Activated CD8-positive, alpha-beta memory T cell treated with anti-CD3 and anti-CD28 coated beads, Interleukin-2, amount 50 U/mL, for 4 hours (primary cell): ENCODE measurements around the gene ELL.

Experiments used
- DNase-seq: peaks from one replicate; pipeline ENCODE4 v3.0.0-alpha.2; 2020

ELL gene

DNA sequence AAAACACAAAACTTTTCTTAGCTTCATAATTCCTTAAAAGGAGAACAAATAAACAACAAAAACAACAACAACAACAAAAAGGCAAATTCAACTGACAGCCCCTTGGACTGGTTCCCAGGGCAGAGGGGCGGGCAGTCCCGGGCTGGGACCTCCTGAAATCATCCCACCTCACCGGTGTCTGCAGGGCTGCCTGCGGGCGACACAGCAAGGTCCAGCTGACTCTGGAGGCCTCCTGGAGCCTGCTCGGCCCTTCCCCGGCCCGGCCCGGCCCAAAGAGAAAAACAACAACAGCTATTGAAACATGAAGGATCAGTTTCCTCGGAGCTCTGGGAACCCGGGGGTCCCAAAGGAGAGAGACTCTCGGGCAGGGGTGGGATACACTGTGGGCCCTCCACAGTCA, 78.9 kb downstream of the ELL start:
- no peak for DNase-seq

DNA sequence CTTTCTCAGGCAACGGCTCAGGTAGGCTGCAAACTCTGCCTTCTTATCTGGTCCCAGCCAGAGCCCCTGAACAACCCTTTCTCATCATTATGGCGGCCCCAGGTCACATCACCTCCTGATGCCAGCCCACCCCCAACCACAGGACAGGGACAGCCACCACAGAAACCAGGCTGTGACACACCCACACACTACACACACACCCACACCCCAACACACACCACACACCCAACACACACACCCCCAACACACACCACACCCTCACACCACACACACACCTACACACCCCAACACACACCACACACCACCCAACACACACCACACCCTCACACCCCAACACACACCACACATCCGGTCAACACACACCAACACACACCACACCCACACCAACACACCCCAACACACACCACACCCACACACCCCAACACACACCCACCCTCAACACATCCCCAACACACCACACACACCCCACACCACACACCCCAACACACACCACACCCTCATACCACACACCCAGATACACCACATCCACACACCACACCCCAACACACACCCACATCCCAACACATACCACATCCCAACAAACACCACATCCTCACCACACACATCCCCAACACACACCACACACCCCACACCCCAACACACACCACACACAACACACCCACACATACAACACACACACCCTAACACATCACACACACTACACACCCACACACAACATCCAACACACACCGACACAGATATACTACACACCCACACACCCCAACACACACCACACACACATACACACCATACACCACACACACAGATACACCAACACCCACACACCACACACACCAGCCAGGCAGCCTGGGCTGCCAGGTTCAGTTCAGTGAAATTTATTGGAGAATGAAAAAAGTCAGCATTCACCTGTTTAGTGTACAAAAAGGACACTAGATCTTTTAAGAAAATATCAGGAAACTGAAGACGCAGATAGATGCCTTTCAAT, 79.8 kb downstream of the ELL start:
- no peak for DNase-seq

DNA sequence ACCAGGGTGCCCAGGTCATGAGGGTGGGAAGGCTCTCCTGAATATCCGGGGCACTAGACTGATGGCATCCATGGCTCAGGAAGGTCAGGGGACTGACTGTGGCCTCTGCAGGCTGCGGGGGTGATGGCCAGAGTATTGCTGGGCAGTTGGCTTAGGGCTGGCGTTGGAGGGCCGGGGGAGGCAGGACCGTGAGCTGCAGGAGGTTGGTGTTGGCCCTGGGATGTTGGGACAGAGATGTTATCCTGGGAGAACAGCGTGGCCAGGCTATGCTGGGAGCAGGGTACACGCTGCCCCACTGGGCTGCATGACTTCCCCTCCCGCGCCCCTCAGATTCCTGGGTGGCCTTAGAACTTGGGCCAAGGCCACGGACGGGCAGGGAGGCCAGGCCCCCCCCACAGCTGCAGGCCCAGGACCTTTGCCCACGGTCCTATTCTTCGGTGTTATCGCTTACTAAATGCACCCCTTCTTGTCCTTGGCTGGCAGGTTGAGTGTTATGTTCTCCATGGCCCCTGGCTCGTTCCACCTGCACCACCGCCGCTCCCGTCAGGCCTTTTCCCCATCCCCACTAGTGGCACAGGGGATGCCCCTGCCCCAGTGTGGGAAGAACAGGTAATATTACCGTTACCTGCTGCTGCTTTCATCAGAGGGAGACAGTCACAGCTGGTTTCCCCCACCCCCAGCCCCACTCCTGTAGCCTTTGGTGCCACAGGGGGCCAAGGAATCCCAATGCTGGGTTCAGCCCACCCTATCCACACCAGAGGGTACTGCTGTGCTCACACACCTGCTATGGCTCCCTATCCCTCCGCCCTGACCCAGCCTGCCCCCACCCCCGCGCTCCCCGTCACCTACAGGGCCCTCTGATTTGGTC, 80.7 kb downstream of the ELL start:
- no peak for DNase-seq

DNA sequence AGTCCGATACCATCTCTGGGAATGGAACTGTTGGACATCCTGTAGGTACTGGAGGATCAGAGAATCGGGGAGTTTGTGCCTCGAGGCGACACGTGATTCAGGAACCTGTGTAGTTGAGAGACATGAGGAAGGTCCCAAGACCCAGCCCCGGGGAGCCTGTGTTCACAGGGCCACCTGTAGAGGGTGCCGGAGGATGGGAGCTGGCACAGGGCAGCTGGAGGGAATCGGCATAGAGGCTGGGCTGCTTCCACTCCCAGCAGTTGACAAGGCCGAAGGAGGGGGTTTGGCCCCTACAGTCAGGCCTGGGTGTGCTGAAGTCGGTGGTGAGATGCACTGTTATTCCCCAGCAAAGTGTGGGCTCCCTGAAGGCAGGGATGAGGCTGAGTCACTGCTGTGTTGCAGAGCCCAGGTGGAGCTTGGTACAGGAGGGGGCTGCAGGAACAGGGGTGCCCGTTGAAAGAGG, 81.4 kb downstream of the ELL start:
- DNase-seq: no peak

DNA sequence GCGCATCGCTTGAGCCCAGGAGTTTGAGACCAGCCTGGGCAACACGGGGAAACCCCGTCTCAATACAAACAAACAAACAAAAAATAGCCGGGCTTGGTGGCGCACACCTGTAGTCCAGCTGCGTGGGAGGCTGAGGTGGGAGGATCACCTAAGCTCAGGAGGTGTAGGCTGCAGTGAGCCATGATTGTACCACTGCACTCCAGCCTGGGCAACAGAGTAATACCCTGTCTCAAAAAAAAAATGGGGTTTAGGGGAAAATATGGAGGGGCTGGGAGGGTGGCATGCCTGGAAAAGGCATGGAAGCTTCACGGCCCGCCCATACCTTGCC, 82.0 kb downstream of the ELL start:
- DNase-seq: no peak

DNA sequence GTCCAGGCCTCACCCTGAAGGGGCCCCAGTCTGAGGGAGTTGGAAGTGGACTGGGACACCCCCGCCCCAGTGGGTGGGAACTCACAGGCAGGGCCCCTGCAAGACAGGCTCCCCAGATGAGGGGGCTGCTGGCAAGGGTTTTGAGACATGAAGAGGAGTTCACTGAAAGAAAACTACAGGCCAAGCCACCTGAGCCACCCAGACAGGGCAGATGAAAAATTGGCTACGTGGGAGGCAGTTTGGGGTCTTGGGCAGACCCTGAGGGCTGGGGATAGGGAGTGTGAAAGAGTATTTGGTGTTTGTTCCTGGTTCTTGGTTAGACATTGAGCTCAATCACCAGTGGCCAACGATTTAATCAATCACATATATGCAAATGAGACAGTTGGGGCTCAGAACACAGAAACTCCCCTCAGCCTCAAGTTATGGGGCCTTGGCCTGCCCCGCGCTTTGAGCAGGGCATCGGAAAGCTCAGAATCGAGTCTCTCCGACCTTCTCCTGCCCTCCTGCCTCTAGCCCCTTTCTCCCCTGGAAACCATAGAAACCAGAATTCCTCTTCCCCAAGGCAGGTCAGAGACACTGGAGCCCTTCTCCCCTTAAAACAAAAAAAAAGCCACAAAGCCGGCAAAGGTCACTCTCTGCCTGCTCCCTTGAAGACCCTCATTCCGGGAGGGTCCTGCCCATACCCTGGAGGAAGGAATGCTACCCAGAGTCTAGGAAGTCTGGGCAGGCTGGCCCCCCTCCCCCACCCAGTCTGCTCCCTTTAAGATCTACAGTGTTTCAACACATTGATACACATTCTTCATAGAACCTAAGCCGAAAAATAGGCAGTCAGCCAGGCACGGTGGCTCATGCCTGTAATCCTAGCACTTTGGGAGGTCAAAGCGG, 82.6 kb downstream of the ELL start:
- DNase-seq: no peak

DNA sequence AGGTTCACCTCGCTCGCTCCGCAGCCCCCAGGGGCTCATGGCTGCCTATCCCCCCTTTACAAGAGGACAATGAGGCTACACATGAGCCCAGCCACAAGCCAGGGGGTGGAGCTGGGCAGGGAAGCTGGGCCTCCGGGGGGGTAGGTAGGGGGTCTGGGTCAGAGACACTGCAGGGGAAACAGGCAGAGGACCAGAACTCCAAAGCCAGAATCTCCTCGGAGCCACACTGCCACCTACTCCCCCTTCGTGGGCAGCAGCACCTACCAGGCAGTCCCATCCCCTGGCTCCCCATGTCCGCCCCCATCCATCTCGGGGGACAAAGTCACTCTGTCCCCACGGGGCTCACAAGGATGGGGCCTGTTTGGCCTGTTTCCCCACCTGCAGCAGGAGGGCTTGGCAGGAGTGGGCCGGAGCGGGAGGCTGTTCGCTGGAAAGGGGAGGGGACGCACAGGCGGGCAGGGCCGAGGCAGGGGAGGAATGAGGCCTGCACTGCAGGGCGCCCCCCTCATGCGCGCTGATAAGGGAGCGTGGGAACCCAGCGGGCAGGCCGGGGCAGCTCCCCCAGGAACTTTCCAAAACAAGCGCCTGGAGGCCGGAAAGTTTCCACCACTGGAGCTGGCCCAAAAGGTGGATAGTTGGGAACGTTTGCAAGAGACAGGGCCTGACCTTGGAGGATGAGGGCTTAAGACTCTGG, 83.4 kb downstream of the ELL start:
- no peak for DNase-seq

DNA sequence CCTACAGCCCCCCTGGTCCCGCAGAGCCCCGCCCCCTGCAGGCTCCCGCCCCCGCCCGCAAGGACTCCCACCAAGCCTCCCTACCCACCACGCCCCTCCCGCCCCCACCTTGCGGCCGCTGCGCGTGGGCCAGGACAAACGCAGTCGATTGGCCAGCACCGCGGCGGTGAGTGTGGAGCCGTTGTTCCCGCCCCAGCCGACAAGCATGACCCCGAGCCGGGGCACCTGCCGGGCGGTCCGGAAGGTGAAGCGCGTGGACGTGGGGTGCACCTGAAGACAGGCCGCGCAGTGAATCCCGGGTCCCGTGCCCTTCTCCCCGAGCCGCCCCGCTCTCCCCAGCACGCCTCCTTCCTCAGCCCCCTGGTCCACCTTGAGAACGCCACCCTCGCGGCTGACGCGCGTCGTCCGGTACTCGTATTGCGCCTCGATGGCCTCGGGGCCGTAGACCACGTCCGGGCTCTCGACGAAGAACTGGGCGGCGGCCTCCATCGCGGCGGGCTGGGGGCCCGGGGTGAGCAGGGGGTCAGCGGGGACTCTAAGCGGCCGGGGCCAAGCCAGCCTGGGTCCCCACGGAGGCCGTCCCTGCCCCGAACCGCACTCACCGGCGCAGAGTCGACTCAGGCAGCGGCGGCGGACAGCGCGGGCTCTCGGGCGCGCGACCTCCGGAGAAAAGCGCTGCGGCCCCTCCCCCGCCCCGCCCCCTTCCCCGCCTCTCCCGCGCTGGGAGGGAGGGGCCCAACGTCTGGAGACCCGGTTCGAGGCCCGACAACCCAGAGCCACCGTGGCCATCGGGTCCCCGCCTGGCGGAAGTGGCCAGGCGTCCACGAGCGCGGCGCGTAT, 84.2 kb downstream of the ELL start, which contains the start of gene ISYNA1:
TSS of gene ISYNA1 (minus strand) at position 643 of the 840 bp plus-strand sequence. CDS start at position 489, 154 bp downstream.
- peak; percentile 71 for DNase-seq

DNA sequence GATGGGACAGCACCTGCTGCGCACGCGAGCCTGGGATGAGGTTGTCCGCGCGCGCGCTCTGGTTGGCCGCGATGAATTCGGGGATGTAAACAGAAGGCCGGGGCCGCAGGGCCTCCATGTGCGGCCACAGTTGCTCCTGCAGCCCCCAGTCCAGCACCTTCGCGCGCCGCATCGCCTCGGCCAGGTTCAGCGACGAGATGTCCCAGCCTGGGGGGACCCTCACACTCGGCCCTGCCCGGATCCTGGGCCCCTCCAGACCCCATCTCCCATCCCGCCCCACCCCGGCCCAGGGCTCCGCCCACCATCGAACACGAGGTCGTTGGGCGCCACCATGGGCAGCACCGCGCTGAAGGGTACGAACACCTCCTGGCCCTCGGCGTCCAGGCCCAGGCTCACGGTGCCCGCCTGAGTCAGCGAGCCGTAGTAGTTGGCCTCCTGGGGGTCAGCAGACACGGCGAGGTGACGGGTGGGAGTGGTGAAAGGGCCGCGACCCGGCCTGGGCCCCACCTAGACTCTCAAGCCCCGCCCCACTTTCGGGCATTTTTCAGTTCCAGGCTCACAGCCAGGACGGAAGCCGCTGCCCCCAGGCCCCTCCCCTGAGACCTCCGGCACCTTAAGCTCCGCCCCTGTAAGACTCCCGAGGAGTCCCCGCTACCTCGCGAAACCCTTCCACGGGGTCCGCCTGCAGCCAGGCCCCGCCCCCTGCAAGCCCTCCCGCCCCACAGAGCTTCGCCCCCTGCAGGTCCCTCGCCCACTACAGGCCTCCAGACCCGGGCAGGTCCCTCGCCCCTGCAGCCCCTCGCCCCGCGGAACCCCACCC, 85.0 kb downstream of the ELL start:
- DNase-seq: peak; percentile 85

DNA sequence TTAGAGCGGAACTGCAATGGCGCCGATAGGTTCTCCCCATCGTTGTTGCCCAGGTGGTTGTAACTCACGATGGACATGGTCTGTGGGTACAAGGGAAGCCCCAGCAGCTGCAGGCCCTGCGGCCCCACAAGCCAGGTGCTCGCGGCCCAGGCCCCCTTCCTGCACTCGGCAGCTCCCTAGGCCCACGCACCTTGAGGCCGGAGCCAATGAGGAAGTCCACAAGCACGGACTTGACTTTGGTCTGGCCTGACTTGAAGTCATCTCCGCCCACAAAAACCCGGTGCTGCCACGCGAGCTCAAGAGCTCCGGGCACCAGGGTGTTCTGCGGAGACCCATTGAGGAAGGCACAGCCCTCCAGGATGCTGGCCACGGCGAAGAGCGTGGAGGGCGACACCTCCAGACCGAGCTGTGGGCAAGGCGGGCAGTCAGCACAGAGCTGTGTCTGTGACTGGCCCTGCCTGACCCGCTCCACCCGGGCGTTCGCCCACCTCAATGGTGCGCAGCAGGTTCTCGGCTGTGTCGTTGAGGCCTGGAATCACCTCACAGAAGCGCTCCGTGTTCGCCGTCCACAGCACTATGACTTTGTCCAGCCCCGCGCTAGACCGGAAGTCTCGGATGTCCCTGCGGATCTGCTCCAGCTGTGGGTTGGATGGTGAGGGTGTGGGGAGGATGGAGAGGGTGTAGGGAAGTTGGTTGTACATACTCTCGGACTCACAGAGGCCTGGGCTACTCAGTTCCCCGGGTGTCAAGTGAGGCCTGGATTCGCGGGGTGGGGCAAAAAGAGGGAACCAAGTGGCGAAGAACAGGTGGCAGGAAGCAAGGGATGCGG, 85.8 kb downstream of the ELL start:
- DNase-seq: no peak

DNA sequence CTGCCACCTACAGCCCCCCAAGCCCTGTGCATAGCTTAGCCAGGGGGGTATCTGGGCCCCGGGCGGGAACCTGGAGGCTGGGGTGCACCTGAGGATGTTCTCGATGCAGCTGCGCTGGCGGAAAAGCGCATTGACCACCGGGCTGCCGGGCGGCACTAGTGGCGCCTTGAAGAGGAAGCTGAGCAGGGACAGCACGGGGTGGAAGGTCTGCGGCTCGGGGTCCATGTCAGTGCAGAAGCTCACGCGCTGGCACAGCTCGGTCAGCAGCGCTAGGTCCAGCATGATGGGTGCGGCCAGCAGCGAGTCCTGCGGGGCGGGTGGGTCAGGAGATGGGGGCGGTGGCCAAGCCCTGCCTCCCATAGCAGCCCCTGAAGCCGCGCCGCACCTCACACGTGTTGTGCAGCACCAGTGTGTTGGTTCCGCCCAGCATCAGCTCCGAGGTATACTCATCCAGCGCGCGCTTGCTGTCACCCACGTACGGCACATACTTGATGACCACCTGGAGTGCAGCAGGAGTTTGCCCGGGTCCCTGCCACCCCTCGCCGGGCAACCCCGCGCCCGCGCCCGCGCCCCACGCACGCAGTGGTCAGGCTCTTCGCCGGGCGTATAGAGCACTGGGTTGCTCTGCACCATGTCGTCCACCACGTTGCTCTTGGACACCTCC, 86.6 kb downstream of the ELL start:
- no peak for DNase-seq

DNA sequence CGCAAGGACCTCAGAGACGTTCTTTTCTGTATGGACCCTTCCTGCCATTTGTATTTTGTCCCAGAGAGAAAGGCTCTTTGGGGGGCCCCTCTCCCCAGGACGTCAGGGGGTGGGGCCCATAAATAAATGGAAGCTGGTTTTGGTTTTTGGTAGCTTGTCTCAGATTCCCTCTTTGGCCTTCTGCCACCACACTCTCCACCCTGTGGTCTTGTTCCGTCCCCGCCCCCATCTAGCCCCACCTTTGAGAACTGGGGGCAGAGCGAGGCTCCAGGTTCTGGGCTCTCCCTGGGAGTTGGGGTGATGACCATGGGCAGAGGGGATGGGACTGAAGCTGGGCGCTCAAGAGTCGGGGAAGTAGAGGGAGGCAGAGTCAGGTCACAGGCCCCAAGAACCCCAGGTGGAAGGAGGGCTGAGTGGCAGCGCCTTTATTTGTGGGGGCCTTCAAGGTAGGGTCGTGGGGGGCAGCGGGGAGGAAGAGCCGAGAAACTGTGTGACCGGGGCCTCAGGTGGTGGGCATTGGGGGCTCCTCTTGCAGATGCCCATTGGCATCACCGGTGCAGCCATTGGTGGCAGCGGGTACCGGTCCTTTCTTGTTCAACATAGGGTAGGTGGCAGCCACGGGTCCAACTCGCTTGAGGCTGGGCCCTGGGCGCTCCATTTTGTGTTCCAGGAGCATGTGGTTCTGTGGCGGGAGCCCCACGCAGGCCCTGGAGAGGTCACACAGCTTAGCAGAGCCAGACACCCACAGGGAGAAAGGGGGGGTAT, 87.3 kb downstream of the ELL start:
- no peak for DNase-seq

DNA sequence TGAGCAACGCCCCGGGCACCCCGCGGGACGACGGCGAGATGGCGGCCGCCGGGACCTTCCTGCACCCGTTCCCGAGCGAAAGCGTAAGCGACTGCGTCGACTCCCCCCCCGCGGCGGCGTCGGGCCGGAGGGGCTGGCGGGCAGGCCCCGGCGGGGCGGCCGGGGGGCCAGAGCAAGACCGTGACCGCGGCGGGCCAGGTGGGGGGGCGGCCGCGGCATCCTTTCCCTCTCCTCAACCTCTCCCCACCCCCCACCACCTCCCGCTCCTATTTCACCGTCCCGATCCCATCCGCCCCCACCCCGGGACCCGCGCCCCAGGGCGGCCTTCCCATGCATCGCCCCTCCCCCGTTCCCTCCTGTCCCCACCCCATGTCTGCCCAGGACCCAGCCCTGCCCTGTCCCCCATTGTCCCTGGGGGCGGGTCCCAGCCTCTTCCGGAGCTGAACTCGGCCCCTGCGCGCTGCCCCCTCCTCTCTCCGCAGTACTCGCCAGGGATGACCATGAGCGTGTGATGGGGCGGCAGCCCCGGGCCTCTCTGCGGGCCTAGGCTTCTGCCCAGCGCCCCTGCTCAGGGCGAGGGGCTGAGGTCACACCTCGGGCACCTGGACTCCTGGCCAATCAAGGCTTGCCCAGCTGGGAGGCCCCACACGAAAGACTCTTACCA, 88.0 kb downstream of the ELL start:
- DNase-seq: no peak

DNA sequence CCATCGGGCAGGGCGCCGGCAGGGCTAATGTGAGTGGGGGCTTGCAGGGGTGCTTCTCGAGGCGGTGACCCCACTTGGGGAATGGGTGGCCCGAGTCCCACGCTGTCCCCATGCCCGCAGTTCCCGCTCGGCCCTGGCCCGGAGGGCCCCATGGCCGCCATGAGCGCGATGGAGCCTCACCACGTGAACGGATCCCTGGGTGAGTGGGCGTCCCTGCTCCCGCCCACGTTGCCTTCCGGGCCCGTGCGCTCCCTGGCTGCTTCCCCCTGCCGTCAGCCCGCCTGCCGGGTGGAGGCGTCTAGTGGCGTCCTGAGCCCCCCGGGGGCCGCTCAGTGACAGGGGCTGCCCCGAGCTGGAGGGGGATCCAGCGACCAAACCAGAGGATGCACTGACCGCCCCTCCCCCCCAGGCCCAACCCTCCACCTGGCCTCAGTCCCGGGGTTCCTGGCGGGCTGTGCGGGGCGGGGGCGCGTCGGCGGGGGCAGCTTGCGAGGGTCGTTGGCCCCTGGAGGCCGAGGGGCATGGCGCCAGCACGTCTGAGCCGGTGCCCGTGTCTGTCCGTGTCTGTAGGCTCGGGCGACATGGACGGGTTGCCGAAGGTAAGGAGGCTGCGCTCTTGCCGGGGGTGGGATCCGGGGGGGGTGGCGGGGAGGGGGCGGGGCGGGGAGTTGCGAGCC, 88.7 kb downstream of the ELL start:
- peak; percentile 65 for DNase-seq

DNA sequence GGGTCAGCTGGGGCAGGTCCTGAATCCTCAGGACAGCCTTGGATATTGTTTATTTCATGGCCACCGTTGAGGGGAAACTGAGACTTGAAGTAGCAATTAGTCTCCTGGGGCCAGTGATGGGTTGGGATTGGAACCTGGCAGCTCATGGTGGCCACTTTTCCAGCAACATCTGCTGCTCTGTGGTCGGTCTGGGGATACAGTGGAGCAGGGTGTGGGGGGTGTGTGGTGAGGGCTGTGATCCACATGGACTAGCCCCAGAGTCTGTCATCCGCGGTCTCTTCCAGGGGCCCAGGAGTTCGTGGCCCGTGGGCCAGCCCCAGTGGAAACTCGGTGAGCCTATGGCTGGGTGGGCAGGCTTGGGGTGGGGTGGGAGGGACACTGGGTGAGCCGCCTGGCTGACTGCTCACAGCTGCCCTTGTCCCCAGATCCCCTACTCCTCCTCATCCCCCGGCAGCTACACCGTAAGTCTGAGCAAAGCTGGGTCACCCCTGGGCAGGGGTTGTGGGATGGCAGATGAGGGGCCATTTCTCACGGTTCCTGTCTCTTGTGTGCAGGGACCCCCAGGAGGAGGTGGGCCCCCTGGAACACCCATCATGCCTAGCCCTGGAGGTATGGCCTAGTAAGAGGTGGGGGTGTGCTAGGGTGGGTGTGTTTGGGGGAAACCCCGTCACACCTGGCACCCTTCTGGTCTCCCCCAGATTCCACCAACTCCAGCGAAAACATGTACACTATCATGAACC, 89.4 kb downstream of the ELL start:
- no peak for DNase-seq
